ENCODE data around the gene PRDM12.
A peak's percentile ranks its signal among the peaks of the same experiment; 100 is the strongest.
"Not testable (repeated sequence)": the region's sequence is repeated elsewhere in the genome, so short reads cannot be mapped to it uniquely, and the experiment has no call there.

The PRDM12 gene

GRCh38 chr9:130682421-130683121, 18.2 kb downstream of the PRDM12 start:
- FAIRE-seq (peak; percentile 64), DNase-seq (ENCODE audit: insufficient read length, low spot score) (no peak)
- TF ChIP-seq POU2F2 (IDR thresholded peaks at IDR 0.05; ENCODE audit: low read depth, low read length) (no peak), SPI1 (IDR thresholded peaks at IDR 0.05; ENCODE audit: low read depth, low read length) (peak; percentile 56), POLR2AphosphoS5 (IDR thresholded peaks at IDR 0.05; ENCODE audit: low read depth, low read length) (no peak), TAF1 (IDR thresholded peaks at IDR 0.05; ENCODE audit: low read depth, low read length) (no peak), POLR2A (IDR thresholded peaks at IDR 0.05; ENCODE audit: low read depth, low read length) (no peak)

GRCh38 chr9:130685104-130685503, 20.7 kb downstream of the PRDM12 start:
- TF ChIP-seq TAF1 (IDR thresholded peaks at IDR 0.05; ENCODE audit: low read depth, low read length) (no peak), SPI1 (IDR thresholded peaks at IDR 0.05; ENCODE audit: low read depth, low read length) (no peak), POLR2AphosphoS5 (IDR thresholded peaks at IDR 0.05; ENCODE audit: low read depth, low read length) (no peak)
- DNase-seq (ENCODE audit: insufficient read length, low spot score) (no peak), FAIRE-seq (no peak)

- not testable (repeated sequence) for FAIRE-seq; DNase-seq (ENCODE audit: insufficient read length, low spot score)
Measured at GRCh38 chr9:130685945-130686344, 21.6 kb downstream of the PRDM12 start.

- no peak for FAIRE-seq
- TF ChIP-seq POLR2A (IDR thresholded peaks at IDR 0.05; ENCODE audit: low read depth, low read length) (no peak), POU2F2 (IDR thresholded peaks at IDR 0.05; ENCODE audit: low read depth, low read length) (no peak), POLR2AphosphoS5 (IDR thresholded peaks at IDR 0.05; ENCODE audit: low read depth, low read length) (no peak), PAX5 (IDR thresholded peaks at IDR 0.05; ENCODE audit: insufficient read depth, low read length, severe bottlenecking) (no peak)
Measured at GRCh38 chr9:130687615-130688014, 23.2 kb downstream of the PRDM12 start.

GRCh38 chr9:130688072-130688471, 23.7 kb downstream of the PRDM12 start:
- DNase-seq (ENCODE audit: insufficient read length, low spot score), result no peak
- TF ChIP-seq POU2F2 (IDR thresholded peaks at IDR 0.05; ENCODE audit: low read depth, low read length) (no peak), POLR2AphosphoS5 (IDR thresholded peaks at IDR 0.05; ENCODE audit: low read depth, low read length) (no peak), TAF1 (IDR thresholded peaks at IDR 0.05; ENCODE audit: low read depth, low read length) (no peak), PAX5 (IDR thresholded peaks at IDR 0.05; ENCODE audit: insufficient read depth, low read length, severe bottlenecking) (no peak)
- FAIRE-seq, result no peak

More at GRCh38 chr9:130687615-130688014, 23.2 kb downstream of the PRDM12 start:
- no peak for DNase-seq (ENCODE audit: insufficient read length, low spot score)

GRCh38 chr9:130689572-130689936, 25.2 kb downstream of the PRDM12 start:
- DNase-seq (ENCODE audit: insufficient read length, low spot score) (no peak), FAIRE-seq (no peak)
- TF ChIP-seq SPI1 (IDR thresholded peaks at IDR 0.05; ENCODE audit: low read depth, low read length), result no peak
- TF ChIP-seq TAF1 (IDR thresholded peaks at IDR 0.05; ENCODE audit: low read depth, low read length), result no peak
- TF ChIP-seq POU2F2 (IDR thresholded peaks at IDR 0.05; ENCODE audit: low read depth, low read length), result no peak
- TF ChIP-seq PAX5 (IDR thresholded peaks at IDR 0.05; ENCODE audit: insufficient read depth, low read length, severe bottlenecking), result no peak
- no peak for TF ChIP-seq POLR2A (IDR thresholded peaks at IDR 0.05; ENCODE audit: low read depth, low read length)
- TF ChIP-seq POLR2AphosphoS5 (IDR thresholded peaks at IDR 0.05; ENCODE audit: low read depth, low read length), result no peak

- FAIRE-seq (no peak), DNase-seq (ENCODE audit: insufficient read length, low spot score) (no peak)
- no peak for TF ChIP-seq POLR2A (IDR thresholded peaks at IDR 0.05; ENCODE audit: low read depth, low read length)
- TF ChIP-seq POU2F2 (IDR thresholded peaks at IDR 0.05; ENCODE audit: low read depth, low read length), result no peak
- TF ChIP-seq PAX5 (IDR thresholded peaks at IDR 0.05; ENCODE audit: insufficient read depth, low read length, severe bottlenecking), result no peak
- TF ChIP-seq TAF1 (IDR thresholded peaks at IDR 0.05; ENCODE audit: low read depth, low read length), result no peak
- TF ChIP-seq SPI1 (IDR thresholded peaks at IDR 0.05; ENCODE audit: low read depth, low read length), result no peak
- no peak for TF ChIP-seq POLR2AphosphoS5 (IDR thresholded peaks at IDR 0.05; ENCODE audit: low read depth, low read length)
Measured at GRCh38 chr9:130689937-130690700, 25.7 kb downstream of the PRDM12 start.

GRCh38 chr9:130692321-130692720, 27.9 kb downstream of the PRDM12 start:
- DNase-seq (ENCODE audit: insufficient read length, low spot score) (no peak), FAIRE-seq (no peak)
- TF ChIP-seq TAF1 (IDR thresholded peaks at IDR 0.05; ENCODE audit: low read depth, low read length), result no peak
- TF ChIP-seq POU2F2 (IDR thresholded peaks at IDR 0.05; ENCODE audit: low read depth, low read length), result no peak
- no peak for TF ChIP-seq SPI1 (IDR thresholded peaks at IDR 0.05; ENCODE audit: low read depth, low read length)
- TF ChIP-seq POLR2A (IDR thresholded peaks at IDR 0.05; ENCODE audit: low read depth, low read length), result no peak

- TF ChIP-seq SPI1 (IDR thresholded peaks at IDR 0.05; ENCODE audit: low read depth, low read length) (no peak), TAF1 (IDR thresholded peaks at IDR 0.05; ENCODE audit: low read depth, low read length) (no peak), POU2F2 (IDR thresholded peaks at IDR 0.05; ENCODE audit: low read depth, low read length) (no peak), POLR2A (IDR thresholded peaks at IDR 0.05; ENCODE audit: low read depth, low read length) (no peak), POLR2AphosphoS5 (IDR thresholded peaks at IDR 0.05; ENCODE audit: low read depth, low read length) (no peak), PAX5 (IDR thresholded peaks at IDR 0.05; ENCODE audit: insufficient read depth, low read length, severe bottlenecking) (no peak)
- FAIRE-seq (no peak), DNase-seq (ENCODE audit: insufficient read length, low spot score) (no peak)
Measured at GRCh38 chr9:130693101-130693425, 28.7 kb downstream of the PRDM12 start.

GRCh38 chr9:130693426-130694191, 29.2 kb downstream of the PRDM12 start, which contains the start of gene EXOSC2:
EXOSC2 (plus strand) TSS chr9:130693780; CDS start chr9:130693792, 12 bp downstream.
- FAIRE-seq (peak; percentile 91), DNase-seq (ENCODE audit: insufficient read length, low spot score) (peak; percentile 94)
- TF ChIP-seq POU2F2 (IDR thresholded peaks at IDR 0.05; ENCODE audit: low read depth, low read length), result peak; percentile 69
- peak; percentile 97 for TF ChIP-seq TAF1 (IDR thresholded peaks at IDR 0.05; ENCODE audit: low read depth, low read length)
- TF ChIP-seq POLR2AphosphoS5 (IDR thresholded peaks at IDR 0.05; ENCODE audit: low read depth, low read length), result peak; percentile 95
- peak; percentile 91 for TF ChIP-seq POLR2A (IDR thresholded peaks at IDR 0.05; ENCODE audit: low read depth, low read length)
- TF ChIP-seq SPI1 (IDR thresholded peaks at IDR 0.05; ENCODE audit: low read depth, low read length), result no peak
- no peak for TF ChIP-seq PAX5 (IDR thresholded peaks at IDR 0.05; ENCODE audit: insufficient read depth, low read length, severe bottlenecking)
